B cell (primary cell): Measurements from ENCODE around the gene GZMM. TPM values are rescaled to one million over a fixed set of nuclear protein-coding genes. Genes with fewer than 3 reads are reported as not detected.

Experiments
- ATAC-seq: fragments of 200-7000 bp; cut with Tn5 transposase; one replicate; pipeline ENCODE4 v1.10.0; 2021; ENCODE audit warnings: low read depth, mild to moderate bottlenecking, moderate number of reproducible peaks, moderate library complexity
- CTCF ChIA-PET: fragments of 350-600 bp; sonication (Branson Sonifier 250); formaldehyde crosslinking; loops from one replicate; lab custom pipeline; 2021; ENCODE audit warnings: antibody characterized with exemption, inconsistent platforms; lab: Charles Lee
- POLR2A ChIA-PET: fragments of 350-600 bp; sonication (Branson Sonifier 250); formaldehyde crosslinking; loops from one replicate; lab custom pipeline; 2021; ENCODE audit warnings: antibody characterized with exemption; lab: Charles Lee
- DNase-seq: peaks from one replicate; pipeline ENCODE4 v3.0.0; 2013
- H2AFZ ChIP-seq: 2 replicates; pipeline ENCODE4 v1.6.1; 2012; ENCODE audit warnings: mild to moderate bottlenecking, low read depth, low read length; ENCODE audit not compliant: insufficient read depth, poor library complexity, severe bottlenecking
- H3K27ac ChIP-seq, 2 donors: 1 replicate in 1 of 2; 2 replicates in 1 of 2; pipeline ENCODE4 v1.5.1; 2012 to 2013; ENCODE audit warnings: low read length in 2 of 2, mild to moderate bottlenecking in 2 of 2, moderate library complexity in 1 of 2
- H3K27me3 ChIP-seq, 4 experiments: fragments of 200-600 bp in 1 of 4; sonication (generic) in 1 of 4; replicated peaks in 1 of 4; 1 replicate in 2 of 4; 2 replicates in 2 of 4; pipeline versions ENCODE4 v1.6.1 to v1.7.0; 2013 to 2016; ENCODE audit warnings: low read length in 3 of 4, mild to moderate bottlenecking in 2 of 4, mixed read lengths in 1 of 4, moderate library complexity in 1 of 4; ENCODE audit not compliant: insufficient read depth in 4 of 4, control insufficient read depth in 3 of 4; ENCODE audit errors: control extremely low read depth in 1 of 4
- H3K36me3 ChIP-seq, 2 experiments: replicated peaks in 1 of 2; 1 replicate in 1 of 2; 2 replicates in 1 of 2; pipeline versions ENCODE4 v1.6.1 to v1.7.1; 2013; ENCODE audit warnings: low read length in 1 of 2; ENCODE audit not compliant: insufficient read depth in 2 of 2, control insufficient read depth in 1 of 2; ENCODE audit errors: control extremely low read depth in 1 of 2, extremely low read depth in 1 of 2
- H3K4me1 ChIP-seq, 2 donors: fragments of 200-600 bp in 1 of 2; sonication (generic) in 1 of 2; 1 replicate in 1 of 2; 2 replicates in 1 of 2; pipeline versions ENCODE4 v1.5.1 to v1.6.1; 2013 to 2017; ENCODE audit warnings: low read length in 2 of 2; ENCODE audit not compliant: control insufficient read depth in 2 of 2, insufficient read depth in 2 of 2
- H3K4me2 ChIP-seq: replicated peaks from 2 replicates; pipeline ENCODE3; 2012; ENCODE audit warnings: mild to moderate bottlenecking, low read depth, low read length; ENCODE audit not compliant: poor library complexity, severe bottlenecking
- H3K4me3 ChIP-seq, 5 experiments: fragments of 200-600 bp in 1 of 5; sonication (generic) in 1 of 5; 1 replicate in 3 of 5; 2 replicates in 2 of 5; pipeline versions ENCODE4 v1.5.1 to v1.7.0; 2011 to 2016; ENCODE audit warnings: low read length in 4 of 5, mild to moderate bottlenecking in 4 of 5, low read depth in 2 of 5, control low read depth in 1 of 5, moderate library complexity in 1 of 5; ENCODE audit not compliant: insufficient read depth in 1 of 5; ENCODE audit errors: control extremely low read depth in 1 of 5, extremely low read depth in 1 of 5
- H3K79me2 ChIP-seq: fragments of 200-600 bp; sonication (generic); one replicate; pipeline ENCODE4 v1.6.0; 2016; ENCODE audit warnings: low read length; ENCODE audit not compliant: control insufficient read depth, insufficient read depth
- H3K9ac ChIP-seq: fragments of 200-600 bp; sonication (generic); 2 replicates; pipeline ENCODE4 v1.6.1; 2017; ENCODE audit warnings: mild to moderate bottlenecking, low read length, moderate library complexity
- H3K9me3 ChIP-seq, 3 donors: one replicate each; pipeline versions ENCODE4 v1.6.1 to v1.7.1; 2013; ENCODE audit warnings: low read length in 2 of 3; ENCODE audit not compliant: control insufficient read depth in 2 of 3, insufficient read depth in 1 of 3; ENCODE audit errors: control extremely low read depth in 1 of 3
- H4K20me1 ChIP-seq: 2 replicates; pipeline ENCODE4 v1.6.0; 2012; ENCODE audit warnings: mild to moderate bottlenecking, low read length; ENCODE audit not compliant: insufficient read depth, control insufficient read depth, poor library complexity, severe bottlenecking
- H3K27ac Mint-ChIP-seq: one replicate; pipeline ENCODE4 v1.8.0; 2021; ENCODE audit warnings: mixed read lengths
- H3K27me3 Mint-ChIP-seq: one replicate; pipeline ENCODE4 v1.8.0; 2021; ENCODE audit warnings: mixed read lengths
- H3K4me1 Mint-ChIP-seq: one replicate; pipeline ENCODE4 v1.8.0; 2021; ENCODE audit warnings: mixed read lengths
- H3K4me3 Mint-ChIP-seq: one replicate; pipeline ENCODE4 v1.8.0; 2021; ENCODE audit warnings: mixed read lengths
- H3K9me3 Mint-ChIP-seq: one replicate; pipeline ENCODE4 v1.8.0; 2022; ENCODE audit warnings: mixed read lengths; ENCODE audit not compliant: insufficient read depth
- EZH2 ChIP-seq: IDR thresholded peaks from 2 replicates; pipeline ENCODE4 v1.6.1; 2012; ENCODE audit warnings: borderline replicate concordance, low read depth, mild to moderate bottlenecking, moderate library complexity, low read length; ENCODE audit not compliant: insufficient read depth, poor library complexity, severe bottlenecking
- WGBS: methylation state at CpG from one replicate; pipeline ENCODE4 v1.1.5; 2013; ENCODE audit warnings: missing lambda C conversion rate; ENCODE audit not compliant: insufficient coverage; 5-methylcytosine and 5-hydroxymethylcytosine counted together
- intact Hi-C: fragments of 100-400 bp; cut with micrococcal nuclease; formaldehyde crosslinking; loops from one replicate; pipeline ENCODE4 v1.10.0; 2022
- polyA plus RNA-seq: library from polyadenylated mRNA; depleted of rRNA; stranded (reverse); fragments of >200 nt; gene quantifications from 2 replicates; pipeline ENCODE4 v1.2.3, GENCODE V29; 2012
- total RNA-seq, 2 donors: library from RNA; stranded (reverse); fragments of 120-200 nt in 1 of 2; gene quantifications; 1 replicate in 1 of 2; 2 replicates in 1 of 2; pipeline versions ENCODE4 v1.2.3 to v1.2.4, GENCODE V29; 2013 to 2022
- TF ChIP-seq, protein P1 (sequence below): fragments of 200-600 bp; IDR thresholded peaks from one replicate; pipeline ENCODE4 v1.8.0; 2022; ENCODE audit warnings: antibody characterized with exemption, mild to moderate bottlenecking

Gene GZMM
- total and polyA plus RNA-seq, 2 donors (not counting 1 experiment from before 2014, with no cell fraction given): 2.1 TPM; not detected in 1

DNA sequence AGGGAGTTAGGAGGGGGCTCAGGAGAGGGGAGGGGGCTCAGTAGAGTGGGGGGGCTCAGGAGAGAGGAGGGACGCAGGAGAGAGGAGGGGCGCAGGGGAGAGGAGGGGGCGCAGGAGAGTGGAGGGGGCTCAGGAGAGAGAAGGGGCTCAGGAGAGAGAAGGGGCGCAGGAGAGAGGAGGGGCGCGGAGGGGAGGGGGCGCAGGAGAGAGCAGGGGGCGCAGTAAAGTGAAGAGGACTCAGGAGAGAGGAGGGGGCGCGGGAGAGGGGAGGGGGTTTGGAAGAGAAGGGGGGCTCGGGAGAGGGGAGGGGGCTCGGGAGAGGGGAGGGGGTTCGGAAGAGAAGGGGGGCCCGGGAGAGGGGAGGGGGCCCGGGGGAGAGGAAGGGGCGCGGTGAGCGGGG, 46.9 kb upstream of the GZMM start:
- Mint-ChIP-seq H3K27me3 (peaks cover 12% of the 10 kb centered on the region), H3K9me3 (no peaks in the 10 kb centered on the region), H3K27ac (no peak overlapping the region), H3K4me3 (no peak overlapping the region), H3K4me1 (peaks cover 4% of the 10 kb centered on the region)
- DNase-seq (no peak), ATAC-seq (no peak)
- Histone ChIP-seq H2AFZ (no peak overlapping the region), H3K9ac (no peak overlapping the region), H3K79me2 (no peaks in the 10 kb centered on the region), H3K4me1 (peaks cover 16 to 18% of the 10 kb centered on the region in 2 donors), H3K4me3 (no peak overlapping the region), H3K4me2 (no peak overlapping the region), H3K27ac (no peak overlapping the region), H3K27me3 (peaks cover 0 to 46% (median 14%) of the 10 kb centered on the region in 4 experiments), H3K36me3 (no peaks in the 10 kb centered on the region), H4K20me1 (no peaks in the 10 kb centered on the region), H3K9me3 (peaks cover 0 to 33% (median 0%) of the 10 kb centered on the region in 3 donors)
- 0% methylated on average over 2 of the region's 18 CpGs for WGBS
- TF ChIP-seq, protein P1, sequence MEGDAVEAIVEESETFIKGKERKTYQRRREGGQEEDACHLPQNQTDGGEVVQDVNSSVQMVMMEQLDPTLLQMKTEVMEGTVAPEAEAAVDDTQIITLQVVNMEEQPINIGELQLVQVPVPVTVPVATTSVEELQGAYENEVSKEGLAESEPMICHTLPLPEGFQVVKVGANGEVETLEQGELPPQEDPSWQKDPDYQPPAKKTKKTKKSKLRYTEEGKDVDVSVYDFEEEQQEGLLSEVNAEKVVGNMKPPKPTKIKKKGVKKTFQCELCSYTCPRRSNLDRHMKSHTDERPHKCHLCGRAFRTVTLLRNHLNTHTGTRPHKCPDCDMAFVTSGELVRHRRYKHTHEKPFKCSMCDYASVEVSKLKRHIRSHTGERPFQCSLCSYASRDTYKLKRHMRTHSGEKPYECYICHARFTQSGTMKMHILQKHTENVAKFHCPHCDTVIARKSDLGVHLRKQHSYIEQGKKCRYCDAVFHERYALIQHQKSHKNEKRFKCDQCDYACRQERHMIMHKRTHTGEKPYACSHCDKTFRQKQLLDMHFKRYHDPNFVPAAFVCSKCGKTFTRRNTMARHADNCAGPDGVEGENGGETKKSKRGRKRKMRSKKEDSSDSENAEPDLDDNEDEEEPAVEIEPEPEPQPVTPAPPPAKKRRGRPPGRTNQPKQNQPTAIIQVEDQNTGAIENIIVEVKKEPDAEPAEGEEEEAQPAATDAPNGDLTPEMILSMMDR: no peak
- no peak for TF ChIP-seq EZH2
- ChIA-PET CTCF (no interaction called here), POLR2A (no interaction called here)
- intact Hi-C loops: no loop called here

DNA sequence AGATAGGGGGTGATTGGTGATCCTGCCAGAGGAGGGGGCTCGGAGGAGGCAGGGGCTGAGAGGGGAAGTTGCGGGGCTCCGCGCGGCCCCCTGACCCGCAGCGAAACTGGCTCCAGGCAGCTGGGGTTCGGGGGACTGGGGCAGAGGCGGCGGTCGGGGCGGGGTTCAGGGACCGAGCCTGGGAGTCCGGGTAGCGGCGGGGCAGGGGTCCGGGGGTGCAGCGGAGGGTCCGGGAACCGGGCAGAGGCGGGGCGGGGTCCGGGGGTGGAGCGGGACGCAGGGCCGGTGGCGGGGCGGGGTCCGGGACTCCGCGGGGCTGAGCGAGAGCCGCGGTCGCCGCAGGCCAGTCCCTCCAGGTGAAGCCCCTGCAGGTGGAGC, 46.4 kb upstream of the GZMM start:
- Histone ChIP-seq H3K9me3 (peaks cover 0 to 35% (median 0%) of the 10 kb centered on the region in 3 donors), H3K27ac (no peak overlapping the region), H3K9ac (no peak overlapping the region), H3K4me3 (no peak overlapping the region), H3K4me2 (peak overlapping the region; percentile 50), H4K20me1 (no peaks in the 10 kb centered on the region), H3K4me1 (peaks cover 16 to 18% of the 10 kb centered on the region in 2 donors), H2AFZ (no peak overlapping the region), H3K79me2 (no peaks in the 10 kb centered on the region), H3K27me3 (peaks cover 0 to 46% (median 14%) of the 10 kb centered on the region in 4 experiments), H3K36me3 (no peaks in the 10 kb centered on the region)
- Mint-ChIP-seq H3K9me3 (peaks cover 1% of the 10 kb centered on the region), H3K4me3 (no peak overlapping the region), H3K4me1 (peaks cover 5% of the 10 kb centered on the region), H3K27ac (no peak overlapping the region), H3K27me3 (peaks cover 12% of the 10 kb centered on the region)
- intact Hi-C loops: no loop called here
- no peak for TF ChIP-seq EZH2
- TF ChIP-seq, protein P1: no peak
- no peak for DNase-seq
- ATAC-seq: no peak
- POLR2A ChIA-PET: no interaction called here
- 2% methylated on average over 36 of the region's 36 CpGs for WGBS
- CTCF ChIA-PET: interaction anchor here (1.6 kb wide), 1 partner anchor 13 kb away, joined by 5 read pairs; no protein-coding TSS in a partner anchor
